Mammary epithelial cell (primary cell): ENCODE results near the gene MARS1.

Source experiments
- CTCF ChIP-seq, 2 donors: IDR thresholded peaks in 1 of 2; conservative IDR thresholded peaks in 1 of 2; 2 replicates each; pipeline ENCODE4 v1.5.1; 2011 to 2012; ENCODE audit warnings: inconsistent platforms in 2 of 2, low read length in 2 of 2, mild to moderate bottlenecking in 2 of 2, control low read depth in 1 of 2, low read depth in 1 of 2; ENCODE audit not compliant: insufficient read depth in 1 of 2; ENCODE audit errors: extremely low read depth in 1 of 2
- EZH2 ChIP-seq: IDR thresholded peaks from 2 replicates; pipeline ENCODE4 v1.6.1; 2012; ENCODE audit warnings: low read length, inconsistent platforms, borderline replicate concordance

DNA sequence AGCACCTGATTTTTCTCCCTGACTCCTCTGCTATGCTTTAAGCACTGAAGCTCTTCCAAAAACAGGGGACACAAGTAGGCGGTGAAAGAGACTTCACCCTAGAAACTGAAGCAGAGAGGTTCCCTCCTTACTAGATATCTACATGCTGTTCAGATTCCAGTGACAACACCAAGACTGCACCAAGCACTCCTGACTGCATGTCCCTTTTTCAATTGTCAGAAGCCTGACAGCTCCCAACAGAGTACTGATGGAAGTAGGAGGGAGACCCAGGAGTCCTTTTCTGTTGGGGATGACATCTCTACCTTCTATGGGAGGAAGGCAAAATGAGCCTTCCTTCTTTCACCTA lies 48.7 kb downstream of the MARS1 start:
- no peak for TF ChIP-seq CTCF (conservative IDR thresholded peaks at IDR 0.05 in 1 of 2, IDR thresholded peaks at IDR 0.05 in 1 of 2; ENCODE audit: extremely low read depth in 1 of 2, insufficient read depth in 1 of 2, low read depth in 1 of 2, low read length in 2 of 2)
- TF ChIP-seq EZH2, result no peak
